Lower leg skin (tissue), 3 donors: ENCODE measurements around the gene GTPBP8.

Source experiments
- POLR2A ChIP-seq, 2 donors: fragments of 450-650 bp; IDR thresholded peaks; one replicate each; pipeline ENCODE4 v1.6.1; 2016 to 2017; ENCODE audit warnings: antibody characterized with exemption in 2 of 2, mild to moderate bottlenecking in 1 of 2, moderate library complexity in 1 of 2
- TF ChIP-seq, protein P1 (sequence below), 3 donors: fragments of 450-650 bp; IDR thresholded peaks; one replicate each; pipeline ENCODE4 v1.5.1; 2016; ENCODE audit warnings: antibody characterized with exemption in 3 of 3, mild to moderate bottlenecking in 3 of 3, moderate library complexity in 2 of 3

DNA sequence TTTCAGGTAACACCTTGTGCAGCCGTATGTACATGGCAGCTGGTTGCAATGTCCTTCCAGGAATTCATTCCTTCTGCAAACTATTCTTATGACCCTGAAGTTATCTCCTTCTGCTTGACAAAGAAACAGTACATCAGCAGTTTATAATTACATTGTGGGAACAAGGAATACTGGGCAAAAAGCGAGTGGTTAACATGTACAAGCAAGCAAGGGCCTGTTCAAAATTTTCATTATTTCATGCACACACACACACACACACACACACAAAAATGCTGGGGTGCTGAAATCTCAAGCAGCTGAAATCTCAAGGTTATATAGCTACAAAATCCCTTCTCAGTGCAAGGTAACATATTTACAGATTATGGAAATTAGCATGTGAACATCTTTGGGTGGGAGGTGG, 30.7 kb downstream of the GTPBP8 start:
- TF ChIP-seq POLR2A (IDR thresholded peaks at IDR 0.05) = no peak
- TF ChIP-seq, protein P1, sequence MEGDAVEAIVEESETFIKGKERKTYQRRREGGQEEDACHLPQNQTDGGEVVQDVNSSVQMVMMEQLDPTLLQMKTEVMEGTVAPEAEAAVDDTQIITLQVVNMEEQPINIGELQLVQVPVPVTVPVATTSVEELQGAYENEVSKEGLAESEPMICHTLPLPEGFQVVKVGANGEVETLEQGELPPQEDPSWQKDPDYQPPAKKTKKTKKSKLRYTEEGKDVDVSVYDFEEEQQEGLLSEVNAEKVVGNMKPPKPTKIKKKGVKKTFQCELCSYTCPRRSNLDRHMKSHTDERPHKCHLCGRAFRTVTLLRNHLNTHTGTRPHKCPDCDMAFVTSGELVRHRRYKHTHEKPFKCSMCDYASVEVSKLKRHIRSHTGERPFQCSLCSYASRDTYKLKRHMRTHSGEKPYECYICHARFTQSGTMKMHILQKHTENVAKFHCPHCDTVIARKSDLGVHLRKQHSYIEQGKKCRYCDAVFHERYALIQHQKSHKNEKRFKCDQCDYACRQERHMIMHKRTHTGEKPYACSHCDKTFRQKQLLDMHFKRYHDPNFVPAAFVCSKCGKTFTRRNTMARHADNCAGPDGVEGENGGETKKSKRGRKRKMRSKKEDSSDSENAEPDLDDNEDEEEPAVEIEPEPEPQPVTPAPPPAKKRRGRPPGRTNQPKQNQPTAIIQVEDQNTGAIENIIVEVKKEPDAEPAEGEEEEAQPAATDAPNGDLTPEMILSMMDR (IDR thresholded peaks at IDR 0.05) = no peak
